CD4-positive, alpha-beta memory T cell (primary cell): Measurements from ENCODE around the gene CDK5RAP2. TPM values are rescaled to one million over a fixed set of nuclear protein-coding genes. Genes with fewer than 3 reads are reported as not detected.

ENCODE experiments used
- CTCF ChIA-PET: fragments of 350-600 bp; sonication (Branson Sonifier 250); formaldehyde crosslinking; loops from one replicate; lab custom pipeline; 2021; ENCODE audit warnings: inconsistent platforms; ENCODE audit not compliant: partially characterized antibody; lab: Charles Lee
- POLR2A ChIA-PET: fragments of 350-600 bp; sonication (Branson Sonifier 250); formaldehyde crosslinking; loops from one replicate; lab custom pipeline; 2021; ENCODE audit not compliant: partially characterized antibody; lab: Charles Lee
- DNase-seq, 5 donors: peaks; one replicate each; pipeline versions ENCODE4 v3.0.0 to v3.0.0-alpha.2; 2020 to 2022; ENCODE audit warnings: mixed read lengths in 1 of 5
- H3K27ac ChIP-seq: one replicate; pipeline ENCODE4 v1.7.0; 2013; ENCODE audit warnings: low read depth, low read length
- H3K27me3 ChIP-seq: 2 replicates; pipeline ENCODE4 v1.7.0; 2013; ENCODE audit warnings: mild to moderate bottlenecking, low read length, moderate library complexity; ENCODE audit not compliant: insufficient read depth
- H3K36me3 ChIP-seq: 2 replicates; pipeline ENCODE4 v1.7.0; 2013; ENCODE audit warnings: mild to moderate bottlenecking, low read length, moderate library complexity; ENCODE audit not compliant: insufficient read depth
- H3K4me1 ChIP-seq: 2 replicates; pipeline ENCODE4 v1.7.0; 2013; ENCODE audit warnings: mild to moderate bottlenecking, low read length, moderate library complexity; ENCODE audit not compliant: insufficient read depth
- H3K4me3 ChIP-seq, 2 donors: one replicate each; pipeline ENCODE4 v1.7.0; 2013; ENCODE audit warnings: low read length in 2 of 2, mild to moderate bottlenecking in 1 of 2
- H3K9me3 ChIP-seq, 2 donors: one replicate each; pipeline ENCODE4 v1.7.0; 2013; ENCODE audit warnings: low read length in 2 of 2, control low read depth in 1 of 2; ENCODE audit not compliant: control insufficient read depth in 1 of 2
- H3K27ac Mint-ChIP-seq, 7 donors: one replicate each; pipeline ENCODE4 v1.8.0; 2020 to 2021; ENCODE audit warnings: mixed read lengths in 7 of 7, mild to moderate bottlenecking in 6 of 7, inconsistent platforms in 3 of 7, moderate library complexity in 3 of 7
- H3K27me3 Mint-ChIP-seq, 2 donors: one replicate each; pipeline ENCODE4 v1.8.0; 2020 to 2021; ENCODE audit warnings: mixed read lengths in 2 of 2
- H3K36me3 Mint-ChIP-seq, 2 donors: one replicate each; pipeline ENCODE4 v1.8.0; 2020 to 2021; ENCODE audit warnings: mixed read lengths in 2 of 2, inconsistent platforms in 1 of 2, mild to moderate bottlenecking in 1 of 2
- H3K4me1 Mint-ChIP-seq, 4 donors: one replicate each; pipeline ENCODE4 v1.8.0; 2020 to 2021; ENCODE audit warnings: mixed read lengths in 4 of 4, mild to moderate bottlenecking in 1 of 4
- H3K4me3 Mint-ChIP-seq, 8 donors: one replicate each; pipeline ENCODE4 v1.8.0; 2020 to 2021; ENCODE audit warnings: mixed read lengths in 8 of 8, mild to moderate bottlenecking in 7 of 8, moderate library complexity in 6 of 8, inconsistent platforms in 3 of 8
- H3K9me3 Mint-ChIP-seq, 8 donors: one replicate each; pipeline ENCODE4 v1.8.0; 2020 to 2021; ENCODE audit warnings: mixed read lengths in 8 of 8, mild to moderate bottlenecking in 5 of 8, inconsistent platforms in 3 of 8, moderate library complexity in 1 of 8
- intact Hi-C: fragments of 100-400 bp; cut with micrococcal nuclease; formaldehyde crosslinking; loops from one replicate; pipeline ENCODE4 v1.15.1; 2023
- polyA plus RNA-seq, 2 donors: library from polyadenylated mRNA; unstranded; fragments of 300-500 nt; fragmentation: Illumina TruSeq; gene quantifications; one replicate each; pipeline ENCODE4 v1.2.3, GENCODE V29; 2021
- total RNA-seq, 2 experiments: library from RNA; stranded (reverse); gene quantifications; one replicate each; pipeline ENCODE4 v1.2.3, GENCODE V29; 2021

Gene CDK5RAP2
- total and polyA plus RNA-seq, 4 experiments from 2014 or later, result 3.9 to 102 (median 59.4) TPM

DNA sequence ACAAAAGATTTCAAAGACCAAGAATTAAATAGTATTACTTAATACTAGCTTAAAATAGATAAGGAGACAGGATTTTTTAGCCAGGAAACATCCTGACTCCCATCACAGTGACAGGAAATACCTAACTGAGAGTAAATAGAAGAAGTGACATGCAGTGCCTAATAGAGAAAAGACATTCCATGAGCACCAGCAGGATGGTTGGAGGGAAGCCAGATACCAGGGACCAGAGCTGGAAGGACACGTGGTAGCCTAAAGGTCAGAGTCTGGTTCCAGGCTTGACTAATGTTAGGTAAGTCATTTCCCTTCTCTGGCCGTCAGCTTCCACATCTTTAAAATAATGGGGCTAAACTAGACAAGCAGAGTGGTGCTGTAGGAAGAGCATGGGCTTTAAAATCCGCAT lies 41.6 kb downstream of the CDK5RAP2 start:
- Histone ChIP-seq H3K36me3 (peaks cover 68% of the 10 kb centered on the region), H3K9me3 (no peaks in the 10 kb centered on the region), H3K27ac (no peak overlapping the region), H3K4me1 (no peaks in the 10 kb centered on the region), H3K27me3 (no peaks in the 10 kb centered on the region), H3K4me3 (no peak overlapping the region)
- H3K27me3 Mint-ChIP-seq, result no peaks in the 10 kb centered on the region
- POLR2A ChIA-PET, result no interaction called here
- H3K27ac Mint-ChIP-seq, result no peak overlapping the region
- no peak for DNase-seq
- H3K4me1 Mint-ChIP-seq, result peaks cover 0 to 3% (median 0%) of the 10 kb centered on the region in 4 donors
- intact Hi-C loops, result no loop called here
- CTCF ChIA-PET, result no interaction called here
- no peak overlapping the region for H3K4me3 Mint-ChIP-seq
- peaks cover 60 to 86% of the 10 kb centered on the region in 2 donors for H3K36me3 Mint-ChIP-seq
- no peaks in the 10 kb centered on the region for H3K9me3 Mint-ChIP-seq

DNA sequence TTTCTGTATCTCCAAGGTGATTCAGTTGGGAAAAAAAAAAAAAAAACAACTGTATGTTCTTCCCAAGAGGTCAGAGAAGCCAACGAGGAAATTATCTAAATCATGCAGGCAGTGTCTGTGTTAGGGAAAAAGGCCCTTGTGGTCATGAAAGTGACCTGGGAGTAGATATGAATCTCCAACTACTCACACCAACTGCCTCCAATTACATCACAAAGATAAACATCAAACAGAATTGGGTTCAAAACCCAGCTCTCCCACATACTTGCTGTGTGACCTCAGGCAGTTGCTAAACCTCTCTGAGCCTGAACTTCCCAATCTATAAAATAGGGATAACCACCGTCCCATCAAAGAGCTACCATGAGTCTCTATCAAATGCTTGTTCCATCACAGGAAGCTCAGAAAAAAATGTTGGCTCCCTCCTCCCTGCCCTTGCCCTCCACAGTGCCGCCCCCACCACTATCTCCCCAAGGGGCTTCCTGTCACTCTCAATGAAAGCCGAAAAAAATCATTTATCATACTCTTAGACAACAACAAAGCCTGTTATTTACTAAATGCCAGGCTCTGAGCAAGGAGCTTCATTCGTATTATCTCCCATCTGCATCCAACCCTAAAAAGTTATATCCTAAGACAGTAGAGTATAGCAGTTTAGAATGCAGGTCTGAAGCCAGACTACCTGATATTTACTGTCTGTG lies 42.9 kb downstream of the CDK5RAP2 start:
- H3K27ac Mint-ChIP-seq, result peak overlapping the region in 2 of 7 donors; percentile 32 to 33
- intact Hi-C loops, result no loop called here
- Histone ChIP-seq H3K27me3 (no peaks in the 10 kb centered on the region), H3K4me3 (no peak overlapping the region), H3K27ac (no peak overlapping the region), H3K4me1 (no peaks in the 10 kb centered on the region), H3K9me3 (no peaks in the 10 kb centered on the region), H3K36me3 (peaks cover 74% of the 10 kb centered on the region)
- ChIA-PET POLR2A (no interaction called here), CTCF (interaction anchor here (0.7 kb wide), 1 partner anchor 1662 kb away, joined by 4 read pairs; no protein-coding TSS in a partner anchor)
- H3K9me3 Mint-ChIP-seq, result no peaks in the 10 kb centered on the region
- DNase-seq, result no peak
- H3K27me3 Mint-ChIP-seq, result no peaks in the 10 kb centered on the region
- H3K36me3 Mint-ChIP-seq, result peaks cover 65 to 89% of the 10 kb centered on the region in 2 donors
- no peak overlapping the region for H3K4me3 Mint-ChIP-seq
- H3K4me1 Mint-ChIP-seq, result peaks cover 0 to 8% (median 1%) of the 10 kb centered on the region in 4 donors

DNA sequence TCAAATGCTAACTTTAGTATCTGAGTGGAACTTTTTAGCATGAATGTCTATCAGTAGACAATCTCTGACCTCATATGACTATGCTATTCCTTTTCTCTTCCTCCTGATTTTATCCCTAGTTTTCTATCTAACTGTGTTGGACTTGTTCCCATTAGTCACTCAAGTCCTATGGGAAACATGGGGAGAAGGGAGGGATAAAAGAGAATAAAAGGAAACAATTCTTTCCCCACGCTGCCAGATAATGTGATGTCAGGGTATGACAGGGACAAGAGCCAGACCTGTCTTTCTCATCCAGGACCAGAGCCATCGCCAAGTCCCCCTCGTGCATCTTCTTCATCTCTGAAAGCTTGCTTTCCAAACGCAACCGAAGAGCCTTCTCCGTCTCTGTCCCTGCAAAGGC lies 43.9 kb downstream of the CDK5RAP2 start:
- H3K4me3 Mint-ChIP-seq, result no peak overlapping the region
- Histone ChIP-seq H3K27ac (no peak overlapping the region), H3K36me3 (peaks cover 69% of the 10 kb centered on the region), H3K4me1 (no peaks in the 10 kb centered on the region), H3K27me3 (no peaks in the 10 kb centered on the region), H3K4me3 (no peak overlapping the region), H3K9me3 (no peaks in the 10 kb centered on the region)
- ChIA-PET CTCF (interaction anchor here (0.7 kb wide), 1 partner anchor 1663 kb away, joined by 4 read pairs; no protein-coding TSS in a partner anchor), POLR2A (no interaction called here)
- H3K27me3 Mint-ChIP-seq, result no peaks in the 10 kb centered on the region
- H3K4me1 Mint-ChIP-seq, result peaks cover 0 to 8% (median 1%) of the 10 kb centered on the region in 4 donors
- H3K27ac Mint-ChIP-seq, result no peak overlapping the region
- intact Hi-C loops, result no loop called here
- H3K9me3 Mint-ChIP-seq, result no peaks in the 10 kb centered on the region
- no peak for DNase-seq
- H3K36me3 Mint-ChIP-seq, result peaks cover 73 to 88% of the 10 kb centered on the region in 2 donors

DNA sequence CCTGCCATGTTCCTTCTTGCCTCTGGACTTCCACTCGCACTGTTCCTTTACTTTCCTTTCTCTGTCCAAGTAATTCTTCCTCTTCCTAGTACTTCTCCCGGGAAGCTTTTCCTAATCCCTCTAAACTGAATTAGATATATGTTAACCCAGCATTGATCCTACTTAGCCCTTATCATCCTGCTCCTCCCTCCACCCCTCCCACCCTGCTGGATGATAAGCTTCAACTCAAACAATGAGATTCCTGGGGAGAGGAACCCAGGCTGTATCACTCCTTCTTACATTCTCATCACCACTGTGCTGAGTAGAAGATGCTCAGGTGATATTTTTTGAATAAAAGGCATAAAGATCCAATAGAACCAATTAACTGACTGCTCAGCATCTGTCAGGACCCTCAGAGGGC lies 45.7 kb downstream of the CDK5RAP2 start:
- peaks cover 0 to 8% (median 1%) of the 10 kb centered on the region in 4 donors for H3K4me1 Mint-ChIP-seq
- intact Hi-C loops, result no loop called here
- H3K4me3 ChIP-seq, result no peak overlapping the region
- DNase-seq, result no peak
- peaks cover 69% of the 10 kb centered on the region for H3K36me3 ChIP-seq
- H3K27ac ChIP-seq, result no peak overlapping the region
- POLR2A ChIA-PET, result no interaction called here
- H3K4me1 ChIP-seq, result no peaks in the 10 kb centered on the region
- CTCF ChIA-PET, result no interaction called here
- peak overlapping the region in 2 of 7 donors; percentile 48 to 75 for H3K27ac Mint-ChIP-seq
- H3K9me3 Mint-ChIP-seq, result no peaks in the 10 kb centered on the region
- no peaks in the 10 kb centered on the region for H3K9me3 ChIP-seq
- peaks cover 82 to 87% of the 10 kb centered on the region in 2 donors for H3K36me3 Mint-ChIP-seq
- H3K4me3 Mint-ChIP-seq, result no peak overlapping the region
- no peaks in the 10 kb centered on the region for H3K27me3 Mint-ChIP-seq
- H3K27me3 ChIP-seq, result no peaks in the 10 kb centered on the region

- Histone ChIP-seq H3K4me3 (no peak overlapping the region), H3K36me3 (peaks cover 70% of the 10 kb centered on the region), H3K4me1 (no peaks in the 10 kb centered on the region), H3K27ac (no peak overlapping the region), H3K27me3 (no peaks in the 10 kb centered on the region), H3K9me3 (no peaks in the 10 kb centered on the region)
- DNase-seq, result no peak
- Mint-ChIP-seq H3K36me3 (peaks cover 87 to 88% of the 10 kb centered on the region in 2 donors), H3K4me1 (peaks cover 0 to 8% (median 1%) of the 10 kb centered on the region in 4 donors), H3K27me3 (no peaks in the 10 kb centered on the region), H3K4me3 (no peak overlapping the region), H3K9me3 (peaks cover 0 to 1% (median 0%) of the 10 kb centered on the region in 8 donors), H3K27ac (peak overlapping the region in 2 of 7 donors; percentile 55 to 88)
- ChIA-PET POLR2A (no interaction called here), CTCF (no interaction called here)
- intact Hi-C loops, result no loop called here
Measured at GRCh38 chr9:120532891-120533290, 47.1 kb downstream of the CDK5RAP2 start.

DNA sequence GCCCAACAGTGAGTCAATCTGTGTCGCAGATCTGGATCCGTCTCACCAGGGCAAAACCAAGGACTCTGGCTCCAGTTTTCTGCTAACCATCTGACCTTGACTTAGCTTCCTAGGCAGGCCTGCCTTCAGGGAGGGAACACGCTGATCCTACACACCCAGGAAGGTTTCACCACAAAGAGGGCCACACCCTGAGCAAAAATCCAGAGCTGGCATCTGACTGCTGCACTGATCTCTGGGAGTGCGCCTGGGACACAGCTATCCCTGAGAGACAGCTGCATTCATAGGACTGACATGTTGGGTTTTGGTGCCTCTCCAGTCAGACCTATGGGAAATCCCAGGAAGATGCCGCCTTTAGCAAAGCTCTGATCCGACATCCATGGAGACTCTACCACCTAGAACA lies 47.5 kb downstream of the CDK5RAP2 start:
- ChIA-PET POLR2A (no interaction called here), CTCF (no interaction called here)
- Mint-ChIP-seq H3K9me3 (peaks cover 0 to 1% (median 0%) of the 10 kb centered on the region in 8 donors), H3K27ac (peak overlapping the region in 1 of 7 donors; percentile 41), H3K4me3 (no peak overlapping the region), H3K36me3 (peaks cover 88 to 93% of the 10 kb centered on the region in 2 donors), H3K27me3 (no peaks in the 10 kb centered on the region), H3K4me1 (peaks cover 0 to 8% (median 1%) of the 10 kb centered on the region in 4 donors)
- Histone ChIP-seq H3K27ac (no peak overlapping the region), H3K4me1 (no peaks in the 10 kb centered on the region), H3K9me3 (no peaks in the 10 kb centered on the region), H3K36me3 (peaks cover 70% of the 10 kb centered on the region), H3K4me3 (no peak overlapping the region), H3K27me3 (no peaks in the 10 kb centered on the region)
- no peak for DNase-seq
- intact Hi-C loops, result no loop called here

GRCh38 chr9:120531683-120532300 lies 48.2 kb downstream of the CDK5RAP2 start:
- H3K27ac Mint-ChIP-seq, result no peak overlapping the region
- no peaks in the 10 kb centered on the region for H3K27me3 ChIP-seq
- H3K27ac ChIP-seq, result no peak overlapping the region
- ChIA-PET CTCF (interaction anchor here (0.8 to 1.9 kb wide), 3 partner anchors 10 to 26 kb away, joined by 3 to 6 read pairs (median 6); no protein-coding TSS in a partner anchor), POLR2A (no interaction called here)
- no peaks in the 10 kb centered on the region for H3K27me3 Mint-ChIP-seq
- no peaks in the 10 kb centered on the region for H3K4me1 ChIP-seq
- H3K4me1 Mint-ChIP-seq, result peaks cover 0 to 8% (median 1%) of the 10 kb centered on the region in 4 donors
- H3K4me3 ChIP-seq, result no peak overlapping the region
- no peak for DNase-seq
- no peaks in the 10 kb centered on the region for H3K9me3 ChIP-seq
- no peak overlapping the region for H3K4me3 Mint-ChIP-seq
- intact Hi-C loops, result no loop called here
- H3K9me3 Mint-ChIP-seq, result peaks cover 0 to 1% (median 0%) of the 10 kb centered on the region in 8 donors
- H3K36me3 ChIP-seq, result peaks cover 69% of the 10 kb centered on the region
- H3K36me3 Mint-ChIP-seq, result peaks cover 88 to 93% of the 10 kb centered on the region in 2 donors
